Transverse colon (tissue), 4 donors: Measurements from ENCODE around the gene SELENOK. TPM values are rescaled to one million over a fixed set of nuclear protein-coding genes. Genes with fewer than 3 reads are reported as not detected.
A peak's percentile ranks its signal among the peaks of the same experiment; 100 is the strongest.

Experiments
- DNase-seq: peaks from one replicate; pipeline ENCODE4 v3.0.0-alpha.2; 2019
- H3K27ac ChIP-seq, 4 donors: fragments of 200-600 bp; sonication (generic); 2 replicates each; pipeline ENCODE4 v1.5.1; 2016 to 2018; ENCODE audit warnings: inconsistent platforms in 4 of 4
- H3K27me3 ChIP-seq: fragments of 200-600 bp; sonication (generic); 2 replicates; pipeline ENCODE4 v1.5.1; 2017; ENCODE audit warnings: inconsistent platforms
- H3K36me3 ChIP-seq, 4 donors: fragments of 200-600 bp; sonication (generic); 2 replicates each; pipeline ENCODE4 v1.5.1; 2017 to 2019; ENCODE audit warnings: inconsistent platforms in 4 of 4
- H3K4me1 ChIP-seq, 4 donors: fragments of 200-600 bp; sonication (generic); 2 replicates each; pipeline ENCODE4 v1.5.1; 2017 to 2020; ENCODE audit warnings: inconsistent platforms in 4 of 4
- H3K4me3 ChIP-seq, 4 donors: fragments of 200-600 bp; sonication (generic); 1 replicate in 1 of 4; 2 replicates in 3 of 4; pipeline versions ENCODE4 v1.5.1 to v1.6.1; 2017 to 2019; ENCODE audit warnings: inconsistent platforms in 4 of 4
- H3K9me3 ChIP-seq, 2 donors: fragments of 200-600 bp; sonication (generic); 2 replicates each; pipeline ENCODE4 v1.5.1; 2017 to 2019; ENCODE audit warnings: inconsistent platforms in 2 of 2
- CTCF ChIP-seq, 5 experiments: fragments of 200-600 bp in 3 of 5; fragments of 450-650 bp in 2 of 5; sonication (generic) in 3 of 5; IDR thresholded peaks; 1 replicate in 2 of 5; 2 replicates in 3 of 5; pipeline ENCODE4 v1.5.1; 2016 to 2017; ENCODE audit warnings: antibody characterized with exemption in 5 of 5, inconsistent platforms in 3 of 5, mild to moderate bottlenecking in 2 of 5, moderate library complexity in 1 of 5
- EP300 ChIP-seq: sonication (generic); formaldehyde crosslinking; IDR thresholded peaks from one replicate; pipeline ENCODE4 v1.6.1; 2017; ENCODE audit warnings: antibody characterized with exemption, low read depth
- POLR2A ChIP-seq: fragments of 450-650 bp; IDR thresholded peaks from one replicate; pipeline ENCODE4 v1.6.1; 2016; ENCODE audit warnings: antibody characterized with exemption, mild to moderate bottlenecking, moderate library complexity
- POLR2AphosphoS5 ChIP-seq, 3 donors: sonication (generic); formaldehyde crosslinking; IDR thresholded peaks; one replicate each; pipeline ENCODE4 v1.6.1; 2016; ENCODE audit warnings: antibody characterized with exemption in 3 of 3
- WGBS, 2 donors: methylation state at CpG; one replicate each; pipeline ENCODE4 v1.1.5; 2018; ENCODE audit warnings: low coverage in 1 of 2; 5-methylcytosine and 5-hydroxymethylcytosine counted together
- in situ Hi-C, 4 donors: fragments of 200-750 bp; cut with MboI; loops; one replicate each; pipeline versions ENCODE4 v1.15.0 to v1.15.1; 2017; ENCODE audit warnings: low sequenced_read_pairs in 3 of 4, low pct_ligation_motif_present in 1 of 4, low pct_unique_long_range_greater_than_20kb in 1 of 4
- intact Hi-C: fragments of 100-400 bp; cut with DNase I; formaldehyde crosslinking; loops from one replicate; pipeline ENCODE4 v1.15.1; 2023; ENCODE audit warnings: low total_unique reads
- total RNA-seq, 4 donors: library from RNA; depleted of rRNA; stranded (reverse); fragments of >200 nt; gene quantifications; one replicate each; pipeline ENCODE4 v1.1.0, GENCODE V29; 2016

Gene SELENOK
- total RNA-seq, 4 donors from 2014 or later = 14.6 to 77.4 (median 35.6) TPM

GRCh38 chr3:53890726-53891475 lies 758 bp downstream of the SELENOK start:
- DNase-seq = peak; percentile 54
- intact Hi-C loops = no loop called here
- Histone ChIP-seq H3K27me3 (no peaks in the 10 kb centered on the region), H3K36me3 (peaks cover 0 to 8% (median 0%) of the 10 kb centered on the region in 4 donors), H3K27ac (peak overlapping the region; percentile 93 to 98 (median 97)), H3K4me3 (peak overlapping the region; percentile 67 to 93 (median 85)), H3K9me3 (no peaks in the 10 kb centered on the region), H3K4me1 (peaks cover 14 to 32% (median 19%) of the 10 kb centered on the region in 4 donors)
- no peak for TF ChIP-seq EP300
- in situ Hi-C loops = loop anchor here in 1 of 4 donors (25.0 kb wide), 1 partner anchor 554 kb away; the partner anchor contains the start of gene DCP1A
- WGBS, 2 donors = 0 to 3% methylated on average over 1 to 21 of the region's 21 CpGs

DNA sequence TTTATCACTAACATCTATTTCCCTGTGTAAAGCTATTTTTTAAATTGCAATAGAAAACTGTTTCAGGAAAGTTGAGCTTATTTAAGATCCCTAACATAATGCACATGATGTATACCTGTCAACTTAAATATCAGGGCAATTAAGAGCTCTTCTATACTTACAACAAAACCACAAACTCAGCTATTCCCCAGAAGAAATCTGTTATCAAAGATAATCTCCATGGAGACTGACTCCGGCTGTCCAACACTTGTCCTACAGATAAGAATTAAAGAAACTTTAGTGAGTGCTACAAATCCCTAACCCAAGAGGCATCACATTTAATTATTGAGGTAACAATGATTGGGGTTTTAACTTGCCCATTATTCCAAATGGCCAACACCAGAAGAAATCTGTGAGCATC lies 3.4 kb downstream of the SELENOK start:
- in situ Hi-C loops = loop anchor here in 1 of 4 donors (25.0 kb wide), 1 partner anchor 551 kb away; the partner anchor contains the start of gene DCP1A
- Histone ChIP-seq H3K9me3 (no peaks in the 10 kb centered on the region), H3K4me3 (no peak overlapping the region), H3K4me1 (peaks cover 14 to 30% (median 19%) of the 10 kb centered on the region in 4 donors), H3K27me3 (no peaks in the 10 kb centered on the region), H3K27ac (no peak overlapping the region), H3K36me3 (peaks cover 0 to 22% (median 5%) of the 10 kb centered on the region in 4 donors)
- intact Hi-C loops = loop anchor here (10.0 kb wide), 1 partner anchor 633 kb away; the partner anchor contains the start of gene TKT
- DNase-seq = no peak
- TF ChIP-seq EP300 = no peak
- no peak for TF ChIP-seq POLR2A
- no peak for TF ChIP-seq POLR2AphosphoS5 (IDR thresholded peaks at IDR 0.05)
- no peak for TF ChIP-seq CTCF (IDR thresholded peaks at IDR 0.05)
- WGBS, 2 donors = 80 to 83% methylated on average over 1 of the region's 1 CpG

DNA sequence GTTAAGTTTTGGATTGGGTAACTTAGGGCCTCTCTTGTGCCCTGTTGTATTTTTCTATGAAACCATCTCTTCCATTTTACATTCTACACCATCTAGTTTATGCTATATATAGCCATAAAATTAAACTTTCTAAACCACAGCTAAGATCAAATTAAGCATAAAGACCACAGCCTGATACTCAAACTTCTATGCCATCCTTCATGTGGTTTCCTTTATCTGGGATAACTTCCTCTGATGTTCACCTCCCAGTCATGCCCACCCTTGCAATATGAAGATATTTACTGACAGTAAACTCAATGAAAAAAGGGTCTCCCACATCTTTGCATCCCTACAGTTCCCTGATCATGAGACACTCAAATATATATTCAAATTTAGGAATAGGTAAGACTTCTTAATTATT lies 4.2 kb downstream of the SELENOK start:
- Histone ChIP-seq H3K4me1 (peaks cover 14 to 27% (median 17%) of the 10 kb centered on the region in 4 donors), H3K27ac (no peak overlapping the region), H3K27me3 (no peaks in the 10 kb centered on the region), H3K9me3 (no peaks in the 10 kb centered on the region), H3K4me3 (no peak overlapping the region), H3K36me3 (peaks cover 0 to 22% (median 5%) of the 10 kb centered on the region in 4 donors)
- DNase-seq = no peak
- intact Hi-C loops = loop anchor here (10.0 kb wide), 1 partner anchor 633 kb away; the partner anchor contains the start of gene TKT
- in situ Hi-C loops = loop anchor here in 1 of 4 donors (25.0 kb wide), 1 partner anchor 550 kb away; the partner anchor contains the start of gene DCP1A
- TF ChIP-seq POLR2A (no peak), CTCF (IDR thresholded peaks at IDR 0.05) (no peak), EP300 (no peak), POLR2AphosphoS5 (IDR thresholded peaks at IDR 0.05) (no peak)

DNA sequence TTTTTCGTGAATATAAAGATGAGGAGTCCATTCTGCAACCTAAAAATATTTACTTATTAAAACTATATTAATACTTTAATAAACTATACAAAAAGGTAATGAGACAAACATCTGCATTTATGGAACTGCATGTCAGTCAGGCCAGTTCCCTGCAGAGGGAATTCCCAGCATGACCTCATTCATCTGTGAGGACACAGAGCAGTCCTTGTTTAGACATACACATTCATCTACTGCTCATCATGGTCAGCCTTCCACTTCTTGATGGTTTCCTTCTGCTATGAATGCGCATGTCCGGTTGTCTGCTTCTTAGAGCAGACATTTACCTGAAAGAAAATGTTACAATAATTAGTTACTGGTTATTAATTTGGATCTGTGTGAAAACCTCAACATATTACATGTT lies 6.4 kb downstream of the SELENOK start:
- no peak for TF ChIP-seq EP300
- TF ChIP-seq POLR2A = no peak
- TF ChIP-seq CTCF (IDR thresholded peaks at IDR 0.05) = no peak
- TF ChIP-seq POLR2AphosphoS5 (IDR thresholded peaks at IDR 0.05) = no peak
- no peak for DNase-seq
- Histone ChIP-seq H3K27ac (no peak overlapping the region), H3K27me3 (no peaks in the 10 kb centered on the region), H3K36me3 (peaks cover 0 to 22% (median 5%) of the 10 kb centered on the region in 4 donors), H3K4me3 (no peak overlapping the region), H3K4me1 (peaks cover 14 to 28% (median 16%) of the 10 kb centered on the region in 4 donors), H3K9me3 (no peaks in the 10 kb centered on the region)
- 82 to 87% methylated on average over 3 of the region's 3 CpGs for WGBS, 2 donors
- intact Hi-C loops (loop anchor here (10.0 kb wide), 1 partner anchor 630 kb away; the partner anchor contains the start of gene TKT), in situ Hi-C loops (loop anchor here in 1 of 4 donors (25.0 kb wide), 1 partner anchor 548 kb away; the partner anchor contains the start of gene DCP1A)
